Measurements from ENCODE around the gene TSHZ2. TPM values are rescaled to one million over a fixed set of nuclear protein-coding genes. Genes with fewer than 3 reads are reported as not detected.

Gene TSHZ2
- total RNA-seq, 1 experiment from 2014 or later: 0.07 TPM

DNA sequence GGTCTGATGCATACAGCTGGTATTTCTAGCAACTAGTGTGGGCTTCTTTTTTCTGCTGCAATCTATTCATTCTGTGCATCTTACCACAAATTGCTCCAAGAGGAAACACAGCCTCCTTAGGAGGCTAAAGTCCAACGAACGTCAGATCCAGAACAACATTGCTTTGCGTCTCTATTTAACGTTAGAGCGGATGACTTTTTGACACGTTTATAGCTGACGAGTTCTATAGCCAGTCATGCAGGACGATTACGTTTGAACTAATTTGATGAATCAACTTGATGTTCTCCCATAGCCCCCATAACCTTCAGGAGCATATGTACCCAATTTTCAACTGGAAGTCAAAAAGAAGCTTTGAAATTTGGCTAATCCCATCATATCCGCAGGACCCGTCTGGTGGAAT, 59.9 kb downstream of the TSHZ2 start:
- Histone ChIP-seq H4K8ac (replicated peaks; ENCODE audit: insufficient read length, low read depth, low read length) (no peak overlapping the region), H4K91ac (ENCODE audit: insufficient read length, low read depth, low read length) (no peak overlapping the region), H3K27ac (ENCODE audit: insufficient read length, low read depth, low read length) (no peak overlapping the region), H3K56ac (ENCODE audit: insufficient read length, low read depth, low read length) (no peak overlapping the region), H2AFZ (ENCODE audit: low read length) (no peak overlapping the region), H3K4me2 (ENCODE audit: insufficient read depth, insufficient read length, low read length) (no peak overlapping the region), H2BK20ac (ENCODE audit: low read depth, low read length, poor library complexity, severe bottlenecking) (no peak overlapping the region), H3K4me1 (ENCODE audit: insufficient read depth, low read length) (no peaks in the 10 kb centered on the region; the same call in 1 of the 2 replicates), H2BK12ac (ENCODE audit: insufficient read length, low read depth, low read length) (no peak overlapping the region), H3K79me1 (ENCODE audit: insufficient read depth, low read depth, low read length, poor library complexity, severe bottlenecking) (no peaks in the 10 kb centered on the region), H3K18ac (ENCODE audit: insufficient read length, low read depth, low read length) (no peak overlapping the region), H2AK5ac (ENCODE audit: insufficient read length, low read length) (no peak overlapping the region), H4K20me1 (ENCODE audit: control insufficient read depth, insufficient read depth, insufficient read length) (no peaks in the 10 kb centered on the region), H4K5ac (ENCODE audit: insufficient read length, low read depth, low read length) (no peak overlapping the region), H3K23ac (ENCODE audit: insufficient read length, low read depth, low read length) (no peak overlapping the region), H2BK120ac (ENCODE audit: low read depth, low read length, poor library complexity, severe bottlenecking) (no peak overlapping the region), H3K79me2 (ENCODE audit: insufficient read depth, low read length) (no peaks in the 10 kb centered on the region), H3K4ac (ENCODE audit: low read depth, low read length) (no peak overlapping the region), H3K9ac (ENCODE audit: extremely low read depth, insufficient read length, low read length) (no peak overlapping the region), H2BK5ac (ENCODE audit: insufficient read length, low read length) (no peak overlapping the region), H3K27me3 (ENCODE audit: insufficient read depth, low read length) (no peaks in the 10 kb centered on the region), H3T11ph (ENCODE audit: low read length) (no peak overlapping the region), H3K23me2 (ENCODE audit: insufficient read length, low read depth, low read length, poor library complexity, severe bottlenecking) (no peaks in the 10 kb centered on the region), H3K9me3 (ENCODE audit: control insufficient read depth, low read depth, low read length) (no peaks in the 10 kb centered on the region), H3K14ac (ENCODE audit: insufficient read depth, low read length) (no peak overlapping the region), H2BK15ac (ENCODE audit: low read depth, low read length) (no peak overlapping the region)
- H3K4me3 Mint-ChIP-seq: no peak overlapping the region
- no peaks in the 10 kb centered on the region for H3K36me3 Mint-ChIP-seq (ENCODE audit: insufficient read depth in 1 of 3, low read depth in 3 of 3)
- no peak for DNase-seq
- peaks cover 2% of the 10 kb centered on the region for H3K27me3 Mint-ChIP-seq (ENCODE audit: low read depth)
- no CpG with 5 or more reads among the region's 11 CpGs for WGBS (ENCODE audit: extremely low coverage, insufficient read length, low lambda C conversion rate)
- no peaks in the 10 kb centered on the region for H3K9me3 Mint-ChIP-seq
- no peak overlapping the region for H3K27ac Mint-ChIP-seq
- no peak for TF ChIP-seq CTCF (conservative IDR thresholded peaks at IDR 0.05)
- H3K4me1 Mint-ChIP-seq: peaks cover 5% of the 10 kb centered on the region in 2 experiments

All from H9 (cell line).